Hematopoietic multipotent progenitor cell treated with erythropoietin and hydrocortisone succinate and interleukin-3 and kit ligand, for 8 days (in vitro differentiated cells): ENCODE results near the gene ZNF526.

ENCODE experiments used
- DNase-seq: peaks from one replicate; pipeline ENCODE4 v3.0.0-alpha.2; 2015

The ZNF526 gene

GRCh38 chr19:42219812-42220750, at the start of gene ZNF526:
ZNF526 (plus strand) TSS chr19:42220312; CDS start chr19:42224404, 4,092 bp downstream.
- DNase-seq, result peak; percentile 98

DNA sequence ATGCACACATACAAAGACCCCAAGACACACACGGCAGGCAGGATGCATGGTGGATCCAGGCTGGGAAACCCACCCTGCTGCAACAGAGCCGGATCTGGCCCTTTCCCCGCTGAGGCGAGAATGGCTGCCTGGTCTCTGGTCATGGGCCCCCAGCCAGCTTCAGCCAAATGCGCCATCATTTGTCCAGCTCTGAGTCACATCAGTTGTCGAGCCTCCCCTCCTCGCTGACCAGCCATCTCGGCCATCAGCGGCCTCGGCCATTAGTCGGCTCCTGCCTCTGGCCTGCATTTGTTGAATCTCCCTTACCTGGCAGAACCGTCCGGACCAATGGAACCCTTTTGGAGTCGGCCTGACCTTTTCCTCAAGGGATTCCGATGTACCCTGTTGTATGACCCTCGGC, 49.4 kb upstream of the ZNF526 start:
- DNase-seq, result no peak

GRCh38 chr19:42172261-42172660, 47.9 kb upstream of the ZNF526 start:
- DNase-seq, result no peak

DNA sequence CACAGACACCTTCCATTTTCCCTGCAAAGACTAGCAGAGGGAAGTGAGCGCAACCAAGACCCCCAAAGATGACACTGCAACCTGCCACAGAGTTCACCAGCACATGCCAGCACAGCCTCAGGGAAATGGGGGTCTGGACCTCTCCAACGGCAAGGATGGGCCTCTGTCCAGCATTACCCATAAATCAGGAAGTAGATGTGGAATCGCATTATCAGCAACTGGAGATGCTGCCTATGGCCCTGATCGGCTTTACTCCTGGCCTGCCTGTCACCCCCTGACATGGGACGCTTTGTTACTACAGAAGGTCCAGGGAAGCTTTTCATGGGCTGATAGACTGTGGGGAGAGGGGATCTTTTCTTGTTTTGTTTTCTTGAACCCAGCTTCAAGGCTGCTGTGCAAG, 46.4 kb upstream of the ZNF526 start:
- DNase-seq, result no peak

DNA sequence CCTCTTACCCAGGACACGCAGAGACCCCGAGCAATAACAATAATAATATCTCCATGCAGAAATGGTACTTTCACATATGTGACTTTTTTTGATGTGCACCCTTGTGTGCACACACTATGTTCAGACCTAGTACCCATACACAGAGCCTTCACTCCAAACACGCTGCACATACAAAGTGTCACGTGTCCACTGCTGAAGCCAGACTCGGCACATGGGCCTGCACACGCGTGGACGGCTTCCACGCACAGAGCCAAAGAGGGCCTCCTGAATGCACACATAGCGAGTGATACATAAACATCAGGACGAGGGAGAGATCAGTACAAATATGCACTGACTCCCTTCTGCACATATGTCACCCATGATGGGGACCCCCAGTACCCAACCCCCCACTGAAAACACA, 45.9 kb upstream of the ZNF526 start:
- no peak for DNase-seq

GRCh38 chr19:42174958-42175734, 45.0 kb upstream of the ZNF526 start:
- no peak for DNase-seq

- DNase-seq, result no peak
These were observed 44.0 kb upstream of the ZNF526 start for GRCh38 chr19:42175952-42176648.

DNA sequence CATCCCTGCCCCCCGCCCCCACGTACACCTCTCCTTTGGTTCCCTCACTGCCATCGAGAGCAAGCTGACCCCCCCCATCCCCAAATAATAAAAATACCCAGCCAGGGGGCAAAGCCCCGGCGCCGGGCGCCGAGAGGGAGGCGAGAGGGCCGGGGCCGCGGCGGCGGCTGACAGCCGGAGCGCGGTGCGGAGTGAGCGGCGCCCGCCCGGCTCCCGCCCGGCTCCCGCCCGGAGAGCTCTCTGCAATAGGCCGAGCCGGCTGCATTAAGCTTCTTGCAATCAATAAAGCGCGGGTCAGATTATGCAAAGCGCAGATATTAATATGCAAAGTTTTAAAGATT, 43.5 kb upstream of the ZNF526 start:
- DNase-seq, result no peak

DNA sequence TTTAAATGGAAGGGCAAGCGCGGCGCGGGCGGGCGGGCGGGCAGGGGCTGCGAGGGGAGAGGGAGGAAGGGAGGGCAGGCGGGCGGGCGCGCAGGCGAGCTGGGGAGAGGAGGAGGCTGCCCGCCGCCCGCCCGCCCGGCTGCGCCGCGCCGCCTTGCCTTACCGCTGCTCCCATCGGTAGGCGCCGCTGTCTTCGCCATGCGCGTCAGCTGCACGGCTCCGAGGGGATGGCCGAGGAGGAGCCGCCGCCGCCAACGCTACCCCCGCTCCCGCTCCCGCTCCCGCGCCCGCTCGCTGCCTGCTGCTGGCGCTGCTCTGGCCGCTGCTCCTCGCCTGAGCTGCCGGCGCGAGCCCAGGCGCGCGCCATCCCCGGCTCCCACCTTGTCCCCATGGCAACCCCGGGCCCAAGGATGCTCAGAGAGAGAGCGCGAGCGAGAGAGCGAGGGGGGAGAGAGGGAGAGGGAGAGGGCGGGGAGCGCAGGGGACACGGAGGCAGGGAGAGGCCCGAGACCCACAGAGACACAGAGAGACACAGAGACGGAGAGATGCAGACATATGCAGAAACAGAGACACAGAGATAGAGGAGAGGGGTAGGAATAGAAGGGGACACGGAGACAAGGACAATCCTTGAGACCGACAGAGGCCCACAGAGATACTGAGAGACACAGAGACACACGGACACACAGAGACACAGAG, 43.0 kb upstream of the ZNF526 start:
- DNase-seq, result peak; percentile 56

DNA sequence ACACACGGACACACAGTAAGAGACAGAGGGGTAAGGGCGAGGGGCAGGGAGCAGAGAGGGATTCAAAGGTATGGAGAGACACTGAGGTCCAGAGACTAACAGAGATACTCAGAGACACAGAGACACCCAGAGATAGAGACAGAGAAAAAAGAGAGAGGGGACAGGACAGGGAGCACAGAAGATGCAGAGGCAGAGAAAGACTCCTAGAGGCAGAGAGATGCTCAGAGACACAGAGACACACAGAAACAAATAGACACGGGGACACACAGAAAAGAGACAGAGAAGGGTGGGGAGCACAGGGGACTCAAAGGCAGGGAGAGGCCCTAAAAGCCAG, 42.5 kb upstream of the ZNF526 start:
- DNase-seq, result no peak

DNA sequence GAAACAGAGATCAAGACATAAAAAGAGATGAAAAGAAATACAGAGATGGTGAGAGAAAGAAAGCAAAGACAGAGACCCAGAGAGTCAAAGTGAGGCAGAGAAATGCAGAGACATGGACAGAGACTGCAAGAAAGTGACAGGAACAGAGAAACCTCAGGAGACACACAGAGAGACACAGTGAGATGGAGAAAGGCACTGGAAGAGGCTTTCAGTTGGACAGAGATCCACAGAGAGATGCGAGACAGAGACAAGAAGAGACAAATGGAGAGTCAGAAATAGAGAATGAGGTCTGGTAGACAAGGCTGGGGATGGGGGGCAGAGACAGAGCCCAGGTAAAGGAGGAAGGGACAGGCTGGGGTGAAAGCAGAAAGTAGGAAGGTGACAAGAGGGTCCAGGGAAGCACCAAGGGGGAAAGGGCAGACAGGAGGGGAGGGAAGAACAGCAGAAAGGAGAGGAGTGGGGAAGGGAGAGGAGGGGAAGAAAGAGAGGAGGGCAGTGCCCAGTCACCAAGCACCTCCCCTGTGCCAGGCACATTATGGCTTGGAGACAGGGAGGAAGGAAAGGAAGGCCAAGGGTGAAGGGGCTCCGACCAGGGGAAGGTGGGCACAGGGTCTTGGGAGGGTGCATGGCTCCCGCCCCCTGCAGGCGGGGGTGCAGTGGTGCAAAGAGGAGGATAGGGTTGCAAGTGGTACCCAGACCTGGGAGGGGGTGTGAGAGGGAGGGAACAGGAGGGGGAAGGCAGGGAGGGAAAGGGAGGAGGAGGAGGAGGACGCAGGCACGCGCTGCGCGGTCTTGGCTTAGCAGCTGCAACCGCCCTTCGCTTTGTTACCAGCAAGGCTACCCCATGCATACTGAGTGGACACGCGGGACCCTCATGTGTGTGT, 41.1 kb upstream of the ZNF526 start:
- DNase-seq, result no peak

DNA sequence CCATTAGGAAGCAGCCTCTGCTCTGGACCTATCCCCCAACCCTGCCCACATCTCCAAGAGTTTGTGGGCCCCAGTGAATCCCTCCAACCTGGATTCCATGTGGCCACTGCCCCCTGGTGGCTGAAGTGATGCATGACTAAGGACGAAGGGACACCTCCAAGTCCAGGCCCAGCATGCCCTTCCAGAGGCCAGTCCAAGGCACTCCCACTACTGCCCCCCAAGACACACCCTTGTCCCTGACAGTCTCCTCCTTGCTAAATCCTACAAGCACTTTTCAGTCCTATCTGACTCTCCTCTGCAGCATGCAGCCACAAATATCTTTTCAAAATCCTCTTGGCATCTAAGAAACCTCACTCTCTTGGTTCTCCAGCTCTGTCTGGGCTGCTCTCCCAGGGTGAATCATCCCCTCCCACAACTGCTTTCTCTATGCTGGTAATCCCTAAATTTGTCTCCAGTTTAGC, 35.7 kb upstream of the ZNF526 start:
- DNase-seq, result peak; percentile 82

DNA sequence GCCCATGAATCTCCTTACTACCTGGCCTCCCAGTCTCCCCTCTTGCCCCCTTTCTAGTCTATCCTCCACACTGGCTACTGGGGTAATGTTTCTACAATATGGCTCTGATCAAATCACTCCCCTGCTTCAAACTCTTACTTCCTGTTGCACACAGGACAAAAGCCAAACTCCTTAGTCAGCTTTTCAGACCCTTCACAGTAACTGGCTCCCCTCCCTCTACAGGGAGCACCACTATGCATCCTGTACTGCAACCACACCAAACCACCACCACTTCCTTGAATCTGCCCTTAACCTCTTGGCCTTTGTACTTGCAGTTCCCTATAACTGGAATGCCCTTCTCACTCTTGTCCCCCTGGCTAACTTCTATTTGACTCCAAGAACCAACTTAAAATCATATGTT, 34.8 kb upstream of the ZNF526 start:
- no peak for DNase-seq

DNA sequence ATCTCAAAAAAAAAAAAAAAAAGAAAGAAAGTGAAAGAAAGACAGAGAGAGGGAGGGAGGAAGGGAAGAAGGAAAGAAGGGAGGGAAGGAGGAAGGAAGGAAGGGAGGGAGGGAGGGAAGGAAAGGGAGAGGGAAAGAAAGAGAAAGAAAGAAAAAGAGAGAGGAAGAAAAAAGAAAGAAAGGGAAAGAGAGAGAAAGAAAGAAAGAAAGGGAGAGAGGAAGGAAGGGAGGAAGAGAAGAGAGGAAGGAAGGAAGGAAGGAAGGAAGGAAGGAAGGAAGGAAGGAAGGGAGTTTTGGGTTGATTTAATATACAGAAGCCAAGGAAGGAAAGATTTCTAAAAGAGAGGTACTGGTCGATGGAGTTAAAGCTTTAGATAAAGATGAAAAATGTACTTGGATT, 31.4 kb upstream of the ZNF526 start:
- DNase-seq, result no peak

DNA sequence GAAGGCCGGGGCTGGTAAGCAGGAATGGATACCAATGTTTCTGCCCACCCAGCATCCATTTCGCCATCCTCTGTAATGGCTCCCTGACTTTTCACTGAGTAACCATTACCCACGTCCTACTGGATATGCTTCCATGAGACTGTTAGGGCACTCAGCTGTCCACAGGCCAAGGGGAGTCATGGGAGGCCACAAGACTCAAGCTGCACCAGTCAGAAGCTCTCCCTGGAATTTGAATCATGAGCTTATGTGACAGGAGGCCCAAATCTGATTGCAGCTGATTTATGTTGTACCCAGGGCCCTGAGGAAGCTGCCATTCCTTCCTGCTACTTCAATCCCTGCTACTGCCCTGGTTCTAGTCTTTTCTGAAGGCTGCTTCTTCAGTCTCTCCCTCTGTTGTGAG, 31.0 kb upstream of the ZNF526 start:
- DNase-seq, result no peak

DNA sequence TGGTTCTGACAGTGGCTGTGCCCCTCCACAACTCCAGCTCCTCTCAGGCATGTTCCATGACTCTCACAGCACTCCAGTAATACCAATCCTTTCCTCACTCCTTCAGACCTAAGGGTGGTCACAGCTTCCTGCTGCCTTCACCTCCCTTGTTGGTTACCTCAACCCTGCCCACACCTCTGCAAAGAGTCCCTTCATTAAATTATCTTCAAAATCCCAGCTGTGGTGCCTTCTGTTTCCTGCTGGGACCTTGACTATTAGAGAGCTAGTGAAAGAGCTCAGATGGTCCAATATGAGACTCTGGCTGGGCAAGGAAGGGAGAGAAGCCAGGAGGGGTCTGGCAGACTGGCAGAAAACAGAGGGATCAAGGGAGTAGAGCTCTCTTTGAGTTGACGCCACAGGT, 28.8 kb upstream of the ZNF526 start:
- DNase-seq, result no peak

DNA sequence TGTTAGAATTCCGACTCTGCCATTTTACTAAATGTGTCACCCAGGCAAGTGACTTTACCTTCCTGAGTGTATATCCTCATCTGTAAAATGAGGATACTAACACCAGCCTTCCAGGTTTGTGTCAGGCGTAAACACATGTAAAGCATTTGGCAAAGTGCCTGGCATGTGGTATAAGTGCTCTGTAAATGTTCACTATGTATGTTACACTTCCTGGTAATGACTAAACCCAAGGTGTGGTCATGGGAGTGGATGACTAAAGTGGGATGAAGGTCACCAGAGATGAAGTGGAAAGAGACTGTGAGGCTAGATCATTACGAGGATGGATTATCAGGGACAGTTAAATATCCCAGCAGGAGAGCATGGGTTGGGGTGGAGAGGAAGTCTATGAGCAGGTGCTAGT, 28.3 kb upstream of the ZNF526 start:
- peak; percentile 54 for DNase-seq

- DNase-seq, result no peak
These were observed 26.8 kb upstream of the ZNF526 start for GRCh38 chr19:42193294-42193693.

- DNase-seq, result no peak
These were observed 26.4 kb upstream of the ZNF526 start for GRCh38 chr19:42193706-42194105.

DNA sequence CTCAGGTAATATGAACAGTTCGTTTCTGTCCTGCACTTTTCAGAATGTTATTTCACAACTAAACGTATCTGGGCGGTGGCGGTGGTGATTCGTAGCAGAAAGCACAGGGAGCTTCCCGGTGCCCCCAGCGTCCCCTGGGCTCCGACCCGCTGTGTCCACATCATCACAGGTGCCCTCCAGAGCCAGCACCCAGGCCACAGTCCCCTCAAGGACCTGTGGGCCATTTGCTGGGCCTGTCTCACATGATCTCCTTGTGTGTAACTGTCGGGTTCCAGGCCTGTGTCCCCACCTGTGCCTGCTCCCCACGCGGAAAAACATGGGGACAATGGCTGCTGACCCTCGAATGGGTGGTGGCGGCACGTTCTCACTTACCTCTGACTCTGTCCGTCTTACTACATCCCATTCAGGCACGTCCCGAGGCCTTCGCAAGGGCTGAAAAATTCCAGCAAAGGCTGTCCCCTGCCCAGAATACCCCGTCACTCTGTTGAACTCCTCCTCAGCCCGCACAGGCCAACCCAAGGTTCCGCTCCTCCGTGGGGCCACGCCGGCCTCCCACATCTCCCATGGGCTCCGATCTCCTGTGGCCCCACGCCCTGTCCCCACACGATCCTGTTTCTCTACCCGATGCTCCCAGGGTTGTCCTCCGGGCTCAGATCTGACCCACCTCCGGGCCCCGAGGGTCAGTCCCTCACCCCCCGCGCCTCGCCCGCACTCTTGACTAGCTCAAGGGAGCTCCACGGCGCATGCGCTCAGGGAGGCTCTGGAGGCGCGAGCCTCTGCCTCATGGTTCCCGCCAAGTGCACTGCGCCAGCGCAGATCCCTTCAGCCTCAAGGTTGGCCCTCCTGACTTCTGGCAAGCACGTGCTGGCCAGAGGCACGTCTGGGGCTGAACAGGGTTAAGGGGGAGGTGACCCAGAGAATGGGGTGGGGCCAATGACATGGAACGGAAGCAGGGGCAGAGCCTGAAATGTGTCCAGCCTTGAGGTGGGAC, 23.8 kb upstream of the ZNF526 start:
- no peak for DNase-seq

DNA sequence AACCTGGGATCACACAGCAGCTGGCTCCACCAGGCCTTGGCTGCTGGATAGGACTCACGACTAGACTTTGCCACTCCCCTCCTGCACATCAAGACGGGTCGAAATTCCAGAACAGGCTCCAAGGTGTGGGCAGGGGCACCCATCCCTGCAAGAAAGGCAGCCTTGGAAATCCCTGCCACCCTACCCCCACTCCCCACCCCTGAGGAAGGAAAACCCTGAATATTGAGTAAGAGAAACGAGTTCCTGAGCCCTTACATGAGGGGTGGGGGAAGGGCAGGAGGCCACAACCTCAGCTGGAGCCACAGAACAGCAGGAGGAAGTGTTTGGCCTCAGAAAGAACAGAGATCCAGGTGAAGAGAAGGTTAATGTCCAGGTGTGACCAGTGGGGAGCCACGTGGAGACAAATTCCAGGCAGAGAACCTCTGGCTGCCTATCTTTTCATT, 22.7 kb upstream of the ZNF526 start:
- DNase-seq, result no peak
